PC-9 (cell line): ENCODE data around the gene UTP15.

Source experiments
- CTCF ChIP-seq: fragments of 200-600 bp; sonication (generic); conservative IDR thresholded peaks from 2 replicates; pipeline ENCODE4 v1.6.1; 2017; ENCODE audit warnings: mixed run types, antibody characterized with exemption, mild to moderate bottlenecking, moderate library complexity
- EZH2 ChIP-seq: fragments of 200-600 bp; sonication (generic); IDR thresholded peaks from 2 replicates; pipeline ENCODE4 v1.8.0; 2017; ENCODE audit warnings: antibody characterized with exemption, low read depth

- TF ChIP-seq CTCF (no peak), EZH2 (no peak)
Observed at GRCh38 chr5:73534011-73534644, 31.4 kb upstream of the UTP15 start.
